Hindlimb muscle (tissue), 1 donor: Measurements from ENCODE around the gene POLR1C. TPM values are rescaled to one million over a fixed set of nuclear protein-coding genes. Genes with fewer than 3 reads are reported as not detected.
"Not testable (repeated sequence)": the region's sequence is repeated elsewhere in the genome, so short reads cannot be mapped to it uniquely, and the experiment has no call there.

Experiments
- DNase-seq: peaks from one replicate; pipeline ENCODE4 v3.0.0-alpha.2; 2013
- polyA plus RNA-seq: library from polyadenylated mRNA; unstranded; fragments of 120-200 nt; gene quantifications from one replicate; pipeline ENCODE4 v1.2.1, GENCODE V29; 2013; ENCODE audit not compliant: insufficient read length

Gene POLR1C
- polyA plus RNA-seq, 1 donor: 14.6 TPM

- no peak for DNase-seq
Measured at GRCh38 chr6:43510827-43511163, 6.1 kb upstream of the POLR1C start.

GRCh38 chr6:43511824-43512415 lies 5.0 kb upstream of the POLR1C start:
- DNase-seq: no peak

GRCh38 chr6:43515808-43516207 lies 1.1 kb upstream of the POLR1C start:
- DNase-seq: no peak

GRCh38 chr6:43516367-43516696 lies 557 bp upstream of the POLR1C start:
- no peak for DNase-seq

GRCh38 chr6:43517505-43518357 lies 842 bp downstream of the POLR1C start:
- DNase-seq: no peak

GRCh38 chr6:43520097-43520496 lies 3.2 kb downstream of the POLR1C start:
- DNase-seq: no peak

DNA sequence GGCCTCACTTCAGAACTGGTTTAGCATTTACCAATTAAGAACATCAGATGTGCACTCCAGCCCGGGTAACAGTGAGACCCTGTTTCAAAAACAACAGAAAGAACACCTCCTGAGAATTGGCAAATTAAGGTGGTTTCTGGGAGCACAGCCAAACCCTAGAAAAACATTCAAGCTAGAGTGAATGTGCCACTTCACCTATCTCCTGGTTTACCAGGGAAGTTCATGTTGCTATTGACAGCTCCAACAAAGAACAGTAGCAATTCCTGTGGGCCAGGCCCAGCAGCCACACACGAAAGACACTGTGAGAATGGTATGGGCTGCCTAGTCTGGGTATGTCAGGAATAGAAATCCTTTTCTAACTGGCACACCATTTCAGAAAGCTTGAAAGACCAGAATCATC lies 4.9 kb downstream of the POLR1C start:
- DNase-seq: no peak

- no peak for DNase-seq
Measured at GRCh38 chr6:43522547-43523261, 5.8 kb downstream of the POLR1C start.

- DNase-seq: no peak
Measured at GRCh38 chr6:43523284-43523683, 6.4 kb downstream of the POLR1C start.

GRCh38 chr6:43524483-43524961 lies 7.6 kb downstream of the POLR1C start:
- DNase-seq: no peak

GRCh38 chr6:43532201-43532600 lies 15.3 kb downstream of the POLR1C start:
- DNase-seq: no peak

GRCh38 chr6:43538986-43539385 lies 22.1 kb downstream of the POLR1C start:
- not testable (repeated sequence) for DNase-seq

DNA sequence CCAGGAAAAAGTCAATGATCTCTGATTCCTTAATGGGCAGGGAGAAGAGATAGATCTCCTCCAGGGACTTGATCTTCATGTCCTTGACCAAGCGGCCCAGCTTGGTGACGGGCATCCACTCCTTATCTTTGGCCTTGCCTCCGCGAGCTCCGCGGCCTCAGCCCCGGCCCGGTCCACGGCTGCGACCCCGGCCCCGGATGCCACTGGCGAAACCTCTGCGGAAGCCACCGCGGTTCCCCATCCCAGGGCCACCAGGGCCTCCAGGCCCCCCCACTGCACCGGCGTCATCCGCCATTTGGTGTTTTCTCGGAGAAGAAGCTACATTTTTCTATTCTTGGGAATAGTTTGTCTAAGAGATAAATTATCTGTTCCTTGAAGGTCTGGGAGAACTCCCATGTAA lies 22.5 kb downstream of the POLR1C start:
- DNase-seq: not testable (repeated sequence)

- no peak for DNase-seq
Measured at GRCh38 chr6:43540507-43540906, 23.6 kb downstream of the POLR1C start.

- no peak for DNase-seq
Measured at GRCh38 chr6:43541774-43542471, 25.0 kb downstream of the POLR1C start.

GRCh38 chr6:43544461-43544860 lies 27.6 kb downstream of the POLR1C start:
- DNase-seq: no peak

DNA sequence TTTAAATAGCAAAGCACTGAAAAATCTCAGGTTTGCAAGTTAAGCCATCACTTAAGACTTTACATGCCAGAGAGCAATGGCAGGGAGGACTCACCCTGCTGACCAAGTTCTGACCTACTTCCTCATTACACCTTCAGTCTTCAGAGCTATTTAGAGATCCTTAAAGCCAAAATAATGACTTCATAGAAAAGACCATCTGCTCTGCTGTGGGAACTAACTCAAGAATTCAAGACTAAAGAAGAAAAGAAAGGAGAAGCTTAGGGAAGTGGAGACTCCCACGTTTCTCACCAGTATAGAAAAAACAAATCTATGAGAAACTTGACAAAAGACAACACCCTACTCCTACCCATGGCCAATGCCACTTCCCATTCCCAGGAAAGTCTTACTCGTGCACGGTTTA lies 30.3 kb downstream of the POLR1C start:
- no peak for DNase-seq

GRCh38 chr6:43557620-43558019 lies 40.7 kb downstream of the POLR1C start:
- DNase-seq: not testable (repeated sequence)

- DNase-seq: no peak
Measured at GRCh38 chr6:43559328-43559727, 42.4 kb downstream of the POLR1C start.

GRCh38 chr6:43570876-43571441 lies 54.1 kb downstream of the POLR1C start:
- no peak for DNase-seq
